PC-3 (cell line): ENCODE results near the gene OR51I1. TPM values are rescaled to one million over a fixed set of nuclear protein-coding genes. Genes with fewer than 3 reads are reported as not detected.

Experiments
- ATAC-seq: fragments of 200-7000 bp; cut with Tn5 transposase; 2 replicates; pipeline ENCODE4 v1.9.1; 2020; ENCODE audit warnings: mild to moderate bottlenecking, moderate library complexity
- BruUV-seq: library from RNA; stranded (reverse); fragments of 400-500 nt; replicated peaks from 2 replicates; lab custom pipeline; 2021; lab: Mats Ljungman, UMichigan
- CTCF ChIA-PET: fragments of 300-600 bp; sonication (Branson Sonifier 250); formaldehyde crosslinking; loops from one replicate; lab custom pipeline; 2022; ENCODE audit warnings: antibody characterized with exemption; lab: Charles Lee
- POLR2A ChIA-PET: fragments of 300-600 bp; sonication (Branson Sonifier 250); formaldehyde crosslinking; loops from one replicate; lab custom pipeline; 2022; ENCODE audit warnings: antibody characterized with exemption; ENCODE audit not compliant: unreplicated experiment; lab: Charles Lee
- DNase-seq: peaks from one replicate; pipeline ENCODE4 v3.0.0-alpha.2; 2015
- H2AFZ ChIP-seq: fragments of 300-600 bp; sonication (generic); 2 replicates; pipeline ENCODE4 v1.6.0; 2016; ENCODE audit warnings: antibody characterized with exemption, low read length
- H3F3A ChIP-seq: fragments of 300-600 bp; sonication (generic); one replicate; pipeline ENCODE4 v1.6.0; 2017; ENCODE audit warnings: antibody characterized with exemption, low read length, control low read depth, mild to moderate bottlenecking; ENCODE audit not compliant: unreplicated experiment
- H3K27ac ChIP-seq: fragments of 300-600 bp; sonication (generic); 2 replicates; pipeline ENCODE4 v1.5.1; 2016; ENCODE audit warnings: mild to moderate bottlenecking, low read length
- H3K27me3 ChIP-seq: fragments of 300-600 bp; sonication (generic); 2 replicates; pipeline ENCODE4 v1.6.1; 2016; ENCODE audit warnings: low read length, mixed read lengths
- H3K36me3 ChIP-seq: fragments of 300-600 bp; sonication (generic); 2 replicates; pipeline ENCODE4 v1.6.1; 2016; ENCODE audit warnings: low read depth, mixed run types, low read length, mixed read lengths
- H3K4me1 ChIP-seq: fragments of 300-600 bp; sonication (generic); 2 replicates; pipeline ENCODE4 v1.5.1; 2016; ENCODE audit warnings: low read length; ENCODE audit not compliant: insufficient read depth
- H3K4me2 ChIP-seq: fragments of 300-600 bp; sonication (generic); 2 replicates; pipeline ENCODE4 v1.6.0; 2016; ENCODE audit warnings: low read length
- H3K4me3 ChIP-seq: fragments of 300-600 bp; sonication (generic); 2 replicates; pipeline ENCODE4 v1.5.1; 2016; ENCODE audit warnings: mild to moderate bottlenecking, low read length, mixed read lengths
- H3K79me2 ChIP-seq: fragments of 300-600 bp; sonication (generic); 2 replicates; pipeline ENCODE4 v1.6.1; 2017; ENCODE audit warnings: low read length, mixed read lengths
- H3K9ac ChIP-seq: fragments of 300-600 bp; sonication (generic); 2 replicates; pipeline ENCODE4 v1.6.0; 2016; ENCODE audit warnings: mild to moderate bottlenecking, low read length
- H3K9me2 ChIP-seq: fragments of 300-600 bp; sonication (generic); replicated peaks from 2 replicates; pipeline ENCODE4 v1.6.1; 2016; ENCODE audit warnings: mixed run types, low read length, mixed read lengths
- H3K9me3 ChIP-seq: fragments of 300-600 bp; sonication (generic); 2 replicates; pipeline ENCODE4 v1.6.1; 2016; ENCODE audit warnings: low read length, mixed read lengths
- H4K20me1 ChIP-seq: fragments of 300-600 bp; sonication (generic); 2 replicates; pipeline ENCODE4 v1.6.1; 2016; ENCODE audit warnings: low read length, mixed read lengths
- EZH2 ChIP-seq: fragments of 300-600 bp; sonication (generic); IDR thresholded peaks from one replicate; pipeline ENCODE4 v1.6.1; 2017; ENCODE audit warnings: antibody characterized with exemption, mild to moderate bottlenecking, low read length; ENCODE audit not compliant: unreplicated experiment
- EZH2phosphoT487 ChIP-seq: fragments of 300-600 bp; sonication (generic); IDR thresholded peaks from 2 replicates; pipeline ENCODE4 v1.6.1; 2018; ENCODE audit warnings: mild to moderate bottlenecking, antibody characterized with exemption, low read length, borderline replicate concordance
- intact Hi-C: fragments of 100-400 bp; cut with micrococcal nuclease; formaldehyde crosslinking; loops from 2 replicates; pipeline ENCODE4 v1.9.0; 2023
- total RNA-seq: library from RNA; depleted of rRNA; stranded (reverse); fragments of >200 nt; gene quantifications from 2 replicates; pipeline ENCODE4 v1.2.3, GENCODE V29; 2014
- TF ChIP-seq, protein P1 (sequence below): fragments of 300-600 bp; sonication (generic); conservative IDR thresholded peaks from 2 replicates; pipeline ENCODE4 v1.5.1; 2017; ENCODE audit warnings: antibody characterized with exemption, low read depth, mild to moderate bottlenecking, low read length

OR51I1 gene
- total RNA-seq, 1 experiment from 2014 or later, result not detected

DNA sequence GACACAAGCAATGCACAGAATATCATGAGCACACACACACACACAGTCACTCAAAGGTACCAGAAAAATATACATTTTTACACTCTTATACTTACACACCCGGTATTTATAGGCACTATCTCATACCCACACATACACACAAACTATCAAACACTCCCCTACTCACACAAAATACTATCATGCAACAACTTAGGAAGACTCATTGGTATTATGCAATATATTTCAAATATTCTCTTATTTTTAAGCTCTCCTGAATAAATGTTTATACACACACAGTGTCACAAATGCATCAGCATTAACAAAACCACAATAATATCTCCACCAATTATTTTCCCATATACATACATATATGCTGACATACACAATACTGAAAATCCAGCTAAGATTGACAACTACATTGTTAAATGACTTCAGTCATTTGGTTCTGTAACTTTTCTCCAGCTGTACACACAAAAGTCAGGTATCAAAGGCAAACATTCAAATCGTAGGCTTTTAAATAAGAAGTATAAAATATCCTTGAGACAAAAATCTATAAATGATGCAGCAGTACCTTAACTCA lies 2.6 kb upstream of the OR51I1 start:
- ATAC-seq, result no peak
- POLR2A ChIA-PET, result no interaction called here
- Histone ChIP-seq H3K9me3 (no peaks in the 10 kb centered on the region), H3K36me3 (no peaks in the 10 kb centered on the region), H2AFZ (no peak overlapping the region), H3K4me1 (no peaks in the 10 kb centered on the region), H3K9me2 (no peaks in the 10 kb centered on the region), H3K9ac (no peak overlapping the region), H3K79me2 (no peaks in the 10 kb centered on the region), H3K27me3 (0 out of 2 replicates have a peak, but pooled peaks cover 11% of the 10 kb centered on the region), H3F3A (no peaks in the 10 kb centered on the region), H3K27ac (no peak overlapping the region), H4K20me1 (no peaks in the 10 kb centered on the region), H3K4me2 (no peak overlapping the region), H3K4me3 (no peak overlapping the region)
- TF ChIP-seq, protein P1, sequence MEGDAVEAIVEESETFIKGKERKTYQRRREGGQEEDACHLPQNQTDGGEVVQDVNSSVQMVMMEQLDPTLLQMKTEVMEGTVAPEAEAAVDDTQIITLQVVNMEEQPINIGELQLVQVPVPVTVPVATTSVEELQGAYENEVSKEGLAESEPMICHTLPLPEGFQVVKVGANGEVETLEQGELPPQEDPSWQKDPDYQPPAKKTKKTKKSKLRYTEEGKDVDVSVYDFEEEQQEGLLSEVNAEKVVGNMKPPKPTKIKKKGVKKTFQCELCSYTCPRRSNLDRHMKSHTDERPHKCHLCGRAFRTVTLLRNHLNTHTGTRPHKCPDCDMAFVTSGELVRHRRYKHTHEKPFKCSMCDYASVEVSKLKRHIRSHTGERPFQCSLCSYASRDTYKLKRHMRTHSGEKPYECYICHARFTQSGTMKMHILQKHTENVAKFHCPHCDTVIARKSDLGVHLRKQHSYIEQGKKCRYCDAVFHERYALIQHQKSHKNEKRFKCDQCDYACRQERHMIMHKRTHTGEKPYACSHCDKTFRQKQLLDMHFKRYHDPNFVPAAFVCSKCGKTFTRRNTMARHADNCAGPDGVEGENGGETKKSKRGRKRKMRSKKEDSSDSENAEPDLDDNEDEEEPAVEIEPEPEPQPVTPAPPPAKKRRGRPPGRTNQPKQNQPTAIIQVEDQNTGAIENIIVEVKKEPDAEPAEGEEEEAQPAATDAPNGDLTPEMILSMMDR, result no peak
- TF ChIP-seq EZH2phosphoT487 (no peak), EZH2 (no peak)
- DNase-seq, result no peak
- no TSS peak for BruUV-seq
- intact Hi-C loops, result no loop called here
- CTCF ChIA-PET, result no interaction called here

DNA sequence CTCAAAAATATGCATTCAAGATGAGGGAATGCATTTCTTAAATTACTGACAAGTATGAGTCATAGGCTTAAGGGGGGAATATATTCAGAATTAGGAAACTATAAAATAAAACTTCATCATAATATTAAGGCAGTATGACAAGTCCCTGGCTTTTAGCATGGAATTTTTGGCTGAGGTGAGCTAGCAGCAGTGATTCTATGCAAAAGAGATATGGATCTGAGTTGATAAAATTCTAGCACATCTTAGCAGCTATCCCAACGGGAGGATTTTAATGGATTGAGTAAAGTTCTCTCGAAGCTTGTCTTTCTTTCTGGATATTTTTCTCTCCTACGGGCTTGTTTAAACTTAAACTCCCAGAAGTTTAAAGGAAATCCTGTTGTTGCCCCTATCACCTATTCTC lies 18.2 kb downstream of the OR51I1 start:
- peaks cover 32% of the 10 kb centered on the region for H3K27me3 ChIP-seq
- H3K4me1 ChIP-seq, result no peaks in the 10 kb centered on the region
- H3K27ac ChIP-seq, result no peak overlapping the region
- ChIA-PET POLR2A (no interaction called here), CTCF (no interaction called here)
- no peak overlapping the region for H3K4me3 ChIP-seq
- no peaks in the 10 kb centered on the region for H3K36me3 ChIP-seq
- DNase-seq (no peak), ATAC-seq (no peak)
- no peak overlapping the region for H3K9ac ChIP-seq
- intact Hi-C loops, result no loop called here
- BruUV-seq, result no TSS peak
- H3K79me2 ChIP-seq, result no peaks in the 10 kb centered on the region
- H4K20me1 ChIP-seq, result no peaks in the 10 kb centered on the region
- H3F3A ChIP-seq, result no peaks in the 10 kb centered on the region
- H2AFZ ChIP-seq, result no peak overlapping the region
- H3K9me2 ChIP-seq, result no peaks in the 10 kb centered on the region
- H3K9me3 ChIP-seq, result no peaks in the 10 kb centered on the region
- H3K4me2 ChIP-seq, result no peak overlapping the region
- TF ChIP-seq EZH2 (no peak), EZH2phosphoT487 (no peak)
- TF ChIP-seq, protein P1, result no peak

DNA sequence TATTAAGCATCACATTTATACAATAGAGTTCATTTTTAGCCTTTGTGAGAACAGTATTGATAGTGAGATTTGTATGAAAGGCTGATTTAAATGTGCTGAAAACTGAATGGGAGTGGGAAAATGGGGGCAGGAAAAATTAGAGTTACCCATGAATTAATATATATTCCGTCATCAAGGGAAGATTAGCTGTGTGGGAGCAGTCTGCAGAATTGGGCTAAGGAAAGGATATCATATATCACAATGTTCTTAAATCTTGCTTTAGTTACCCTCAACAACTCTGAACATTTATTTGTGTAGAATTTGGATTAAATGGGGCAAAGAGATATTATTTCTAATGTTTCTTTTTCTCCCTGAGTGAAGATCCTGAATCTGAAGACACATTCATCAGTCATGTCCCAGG lies 19.5 kb downstream of the OR51I1 start, which contains the start of gene OR51Q1:
Gene OR51Q1 (plus strand): TSS at position 301 of the 400 bp plus-strand sequence. CDS start 90 bp downstream, at position 391.
- Histone ChIP-seq H3K4me2 (no peak within 1 kb of the TSS), H3K27me3 (peaks cover 26% of the 10 kb centered on the region), H3K79me2 (no peaks in the 10 kb centered on the region), H3F3A (no peaks in the 10 kb centered on the region), H3K9me3 (no peaks in the 10 kb centered on the region), H3K4me3 (no peak within 1 kb of the TSS), H3K4me1 (no peaks in the 10 kb centered on the region), H2AFZ (no peak within 1 kb of the TSS), H3K27ac (no peak within 1 kb of the TSS), H4K20me1 (no peaks in the 10 kb centered on the region), H3K36me3 (no peaks in the 10 kb centered on the region), H3K9me2 (no peaks in the 10 kb centered on the region), H3K9ac (no peak within 1 kb of the TSS)
- intact Hi-C loops, result no loop called here
- CTCF ChIA-PET, result no interaction called here
- POLR2A ChIA-PET, result no interaction called here
- no TSS peak for BruUV-seq
- no peak for TF ChIP-seq EZH2
- TF ChIP-seq, protein P1, result no peak
- no peak for TF ChIP-seq EZH2phosphoT487
- ATAC-seq (no peak), DNase-seq (no peak)
